GM12875 (cell line): Measurements from ENCODE around the gene PRKAR1B.
A peak's percentile ranks its signal among the peaks of the same experiment; 100 is the strongest.

ENCODE experiments used
- H3K4me3 ChIP-seq: one replicate; pipeline ENCODE4 v1.5.1; 2011; ENCODE audit warnings: low read depth, low read length, control low read depth
- CTCF ChIP-seq: IDR thresholded peaks from 2 replicates; pipeline ENCODE4 v1.5.1; 2011; ENCODE audit warnings: low read depth, mild to moderate bottlenecking, control low read depth, inconsistent platforms, low read length, moderate library complexity, borderline replicate concordance; ENCODE audit not compliant: insufficient read depth

Gene PRKAR1B

DNA sequence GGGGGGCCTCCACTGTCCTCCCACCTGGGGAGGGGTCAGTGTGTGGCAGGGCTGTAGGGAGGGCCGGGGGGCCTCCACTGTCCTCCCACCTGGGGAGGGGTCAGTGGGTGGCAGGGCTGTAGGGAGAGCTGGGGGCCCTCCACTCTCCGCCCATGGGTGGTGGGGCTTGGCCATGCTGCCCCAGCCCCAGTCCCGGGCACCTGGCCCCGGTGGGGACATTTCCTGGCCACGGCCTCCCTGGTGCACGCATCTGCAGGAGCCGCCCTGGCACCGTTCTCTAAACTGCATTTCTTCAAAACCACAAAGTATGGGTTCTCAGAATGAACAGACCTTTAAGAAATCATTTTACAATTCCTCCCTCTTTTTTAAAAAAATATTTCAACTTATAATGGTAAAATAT, 118.1 kb downstream of the PRKAR1B start:
- no peak overlapping the region for H3K4me3 ChIP-seq
- no peak for TF ChIP-seq CTCF

DNA sequence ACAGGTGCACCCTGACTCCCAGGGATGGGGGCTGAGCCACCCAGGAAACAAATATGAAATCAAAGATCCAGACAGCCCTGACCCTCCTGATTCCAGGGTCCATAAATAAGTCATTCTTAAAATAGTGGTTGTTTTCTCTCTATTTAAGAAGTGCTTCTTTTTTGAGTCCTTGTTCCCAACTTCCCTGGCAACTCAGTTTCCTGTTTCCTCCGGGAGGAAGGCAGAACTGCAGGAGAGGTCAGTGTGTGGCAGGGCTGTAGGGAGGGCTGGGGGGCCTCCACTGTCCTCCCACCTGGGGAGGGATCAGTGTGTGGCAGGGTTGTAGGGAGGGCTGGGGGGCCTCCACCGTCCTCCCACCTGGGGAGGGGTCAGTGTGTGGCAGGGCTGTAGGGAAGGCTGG, 118.7 kb downstream of the PRKAR1B start:
- H3K4me3 ChIP-seq = no peak overlapping the region
- no peak for TF ChIP-seq CTCF

- H3K4me3 ChIP-seq = no peak overlapping the region
- TF ChIP-seq CTCF = no peak
Observed at GRCh38 chr7:607938-608337, 119.1 kb downstream of the PRKAR1B start.

DNA sequence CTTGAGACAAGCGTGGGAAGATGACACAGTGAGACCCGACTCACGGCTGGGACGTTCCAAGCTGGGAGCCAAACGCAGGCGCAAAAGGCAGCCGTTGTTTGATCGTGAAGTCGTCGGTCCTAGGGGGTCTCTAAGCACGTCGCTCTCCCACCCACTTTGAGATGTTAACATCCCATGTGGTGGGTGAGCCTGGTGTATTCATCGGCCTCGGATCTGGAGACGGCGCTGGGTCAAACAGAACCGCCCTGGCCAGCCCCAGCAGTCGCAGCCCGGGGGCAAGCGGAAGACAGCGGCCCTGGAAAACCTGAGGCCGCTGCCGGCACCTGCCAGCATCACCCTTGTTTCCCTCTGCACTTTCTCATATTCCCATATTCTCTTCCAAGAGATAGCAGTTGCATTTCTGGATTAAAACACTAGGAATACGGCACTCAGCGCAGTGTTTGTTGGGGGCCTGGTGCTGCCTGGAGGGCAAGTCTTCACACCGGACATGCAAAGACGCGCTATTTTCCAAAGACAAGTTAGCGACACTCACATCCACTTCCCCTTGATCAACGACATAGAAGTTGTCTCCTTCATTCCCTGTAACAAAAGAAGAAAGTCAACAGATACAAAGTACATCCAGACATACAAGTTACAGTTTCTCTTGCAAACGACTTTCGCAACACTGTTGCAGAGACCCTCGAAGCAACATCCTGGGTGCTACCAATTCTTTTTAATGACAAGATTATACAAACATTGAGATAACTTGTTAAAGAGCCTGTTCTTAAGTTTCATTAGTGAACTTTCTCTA, 121.2 kb downstream of the PRKAR1B start:
- TF ChIP-seq CTCF = no peak
- no peak overlapping the region for H3K4me3 ChIP-seq

- TF ChIP-seq CTCF = no peak
- H3K4me3 ChIP-seq = peak overlapping the region; percentile 42
Observed at GRCh38 chr7:604884-605531, 122.1 kb downstream of the PRKAR1B start.

- TF ChIP-seq CTCF = no peak
- H3K4me3 ChIP-seq = peak overlapping the region; percentile 42
Observed at GRCh38 chr7:604001-604883, 122.8 kb downstream of the PRKAR1B start.
